Activated CD4-positive, alpha-beta T cell treated with anti-CD3 and anti-CD28 coated beads, Interleukin-2, amount 50 U/mL, for 4 hours (primary cell): ENCODE data around the gene DMKN.

ENCODE experiments used
- DNase-seq, 2 experiments: peaks; one replicate each; pipeline ENCODE4 v3.0.0-alpha.2; 2020

The DMKN gene

DNA sequence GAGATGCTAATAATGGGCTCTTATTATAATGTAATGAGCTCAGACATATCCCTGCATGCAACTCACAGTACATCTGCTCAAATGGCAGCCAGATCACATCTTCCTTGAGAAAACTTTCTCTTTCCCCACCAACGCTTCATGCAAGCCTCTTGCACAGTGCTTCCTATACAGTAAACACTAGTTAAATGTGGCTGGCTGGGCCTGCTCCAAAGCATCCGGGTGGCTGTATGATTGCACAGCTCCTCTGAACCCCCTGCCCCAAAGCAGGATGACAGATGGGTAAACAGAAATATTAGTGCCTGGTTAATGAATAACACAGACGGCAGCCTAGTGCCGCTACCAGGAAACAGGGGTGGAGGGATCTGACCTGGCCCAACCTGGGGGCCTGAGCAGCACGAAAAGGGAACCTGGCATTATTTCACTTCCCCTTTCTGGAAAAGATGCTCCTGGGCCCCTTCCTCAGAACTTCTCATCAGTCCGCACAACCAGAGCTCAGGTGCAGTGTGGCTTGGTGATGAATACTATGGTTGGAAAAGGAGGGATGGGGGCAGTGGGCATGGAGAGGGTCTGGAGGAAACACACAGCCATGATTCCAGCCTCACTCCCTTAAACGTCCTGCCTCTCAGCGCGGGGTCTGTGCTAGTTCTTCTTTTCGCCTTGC, 54.6 kb downstream of the DMKN start:
- DNase-seq: no peak

- DNase-seq: no peak
Measured at GRCh38 chr19:35458192-35458591, 55.3 kb downstream of the DMKN start.

DNA sequence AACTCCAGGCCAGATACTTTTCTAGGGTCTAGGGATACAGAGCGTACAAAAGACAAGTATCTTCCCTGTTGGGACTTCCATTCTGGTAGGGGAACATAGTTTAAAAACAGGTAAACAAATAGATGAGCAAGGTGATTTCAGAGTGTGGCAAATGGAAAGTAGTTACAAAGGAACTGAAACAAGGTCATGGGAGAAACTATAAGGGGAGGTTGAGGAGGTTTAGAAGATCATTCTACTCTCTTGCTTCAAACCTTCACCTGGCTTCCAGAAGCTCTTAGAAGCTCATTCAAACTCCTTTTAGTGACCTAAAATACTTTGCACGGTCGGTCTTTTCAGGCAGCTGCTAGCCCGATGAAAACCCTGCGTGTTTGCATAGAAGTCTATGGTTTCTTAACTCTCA, 56.3 kb downstream of the DMKN start:
- DNase-seq: no peak

GRCh38 chr19:35455616-35456201, 57.7 kb downstream of the DMKN start:
- no peak for DNase-seq

GRCh38 chr19:35454663-35455062, 58.8 kb downstream of the DMKN start:
- no peak for DNase-seq

GRCh38 chr19:35451338-35452096, 61.9 kb downstream of the DMKN start:
- no peak for DNase-seq

DNA sequence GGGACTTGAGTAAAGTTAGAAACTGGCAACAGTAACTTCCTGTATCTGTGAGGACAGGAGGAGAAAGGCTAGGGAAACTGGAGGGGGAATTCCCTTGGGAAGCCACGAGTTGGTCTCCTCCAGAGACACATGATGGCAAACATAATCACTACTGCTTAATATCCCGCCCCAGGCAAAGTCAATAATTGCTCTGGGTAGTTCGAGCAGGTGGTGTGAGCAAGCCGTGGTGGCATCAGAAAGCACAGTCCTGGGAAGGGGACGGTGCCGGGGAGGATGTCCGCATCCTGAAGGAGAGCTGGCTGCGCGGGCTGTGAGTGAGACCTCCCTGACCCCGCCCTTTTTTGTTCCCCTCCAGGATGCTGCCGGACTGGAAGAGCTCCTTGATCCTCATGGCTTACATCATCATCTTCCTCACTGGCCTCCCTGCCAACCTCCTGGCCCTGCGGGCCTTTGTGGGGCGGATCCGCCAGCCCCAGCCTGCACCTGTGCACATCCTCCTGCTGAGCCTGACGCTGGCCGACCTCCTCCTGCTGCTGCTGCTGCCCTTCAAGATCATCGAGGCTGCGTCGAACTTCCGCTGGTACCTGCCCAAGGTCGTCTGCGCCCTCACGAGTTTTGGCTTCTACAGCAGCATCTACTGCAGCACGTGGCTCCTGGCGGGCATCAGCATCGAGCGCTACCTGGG, 63.9 kb downstream of the DMKN start:
- DNase-seq: no peak

DNA sequence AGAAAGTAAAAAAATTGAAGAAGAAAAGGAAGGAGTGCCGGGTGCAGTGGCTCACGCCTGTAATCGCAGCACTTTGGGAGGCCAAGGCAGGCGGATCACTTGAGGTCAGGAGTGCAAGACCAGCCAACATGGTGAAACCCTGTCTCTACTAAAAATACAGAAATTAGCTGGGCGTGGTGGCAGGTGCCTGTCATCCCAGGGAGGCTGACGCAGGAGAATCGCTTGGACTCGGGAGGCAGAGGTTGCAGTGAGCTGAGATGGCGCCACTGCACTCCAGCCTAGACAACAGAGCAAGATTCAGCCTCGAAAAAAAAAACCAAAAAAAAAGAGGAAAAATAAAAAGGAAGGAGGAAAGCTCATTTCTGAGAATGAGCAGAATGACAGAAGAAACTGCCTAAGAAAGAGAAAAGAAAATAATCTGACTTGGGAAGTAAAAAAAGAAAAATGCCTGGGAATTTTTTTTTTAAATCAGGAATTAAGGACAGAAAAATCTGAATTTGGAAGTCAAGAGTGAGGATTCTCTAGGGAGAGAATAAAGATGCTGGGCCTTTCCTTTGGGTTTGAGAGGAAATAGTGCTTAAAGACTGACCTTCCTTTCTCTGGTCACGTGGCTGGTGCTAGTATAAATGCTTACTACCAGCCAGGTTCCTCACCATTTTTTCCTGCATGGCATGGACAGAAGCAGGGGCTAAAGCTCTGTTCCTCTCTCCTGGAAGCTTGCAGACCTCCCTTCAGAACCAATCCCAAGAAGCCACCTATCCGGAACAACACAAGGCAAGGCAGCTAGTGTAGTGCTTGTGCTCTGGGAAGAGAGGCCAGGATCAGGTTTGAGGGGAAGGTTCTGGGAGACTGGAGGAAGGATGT, 65.6 kb downstream of the DMKN start, which contains the start of gene FFAR2:
TSS of gene FFAR2 (plus strand) at position 652 of the 864 bp plus-strand sequence. CDS start 1,458 bp downstream, outside the sequence.
- DNase-seq: no peak
